Measurements from ENCODE around the gene UBR7. TPM values are rescaled to one million over a fixed set of nuclear protein-coding genes. Genes with fewer than 3 reads are reported as not detected.
"Not testable (repeated sequence)": the region's sequence is repeated elsewhere in the genome, so short reads cannot be mapped to it uniquely, and the experiment has no call there.

The UBR7 gene
- total RNA-seq, 1 experiment from 2014 or later = 19.9 TPM

DNA sequence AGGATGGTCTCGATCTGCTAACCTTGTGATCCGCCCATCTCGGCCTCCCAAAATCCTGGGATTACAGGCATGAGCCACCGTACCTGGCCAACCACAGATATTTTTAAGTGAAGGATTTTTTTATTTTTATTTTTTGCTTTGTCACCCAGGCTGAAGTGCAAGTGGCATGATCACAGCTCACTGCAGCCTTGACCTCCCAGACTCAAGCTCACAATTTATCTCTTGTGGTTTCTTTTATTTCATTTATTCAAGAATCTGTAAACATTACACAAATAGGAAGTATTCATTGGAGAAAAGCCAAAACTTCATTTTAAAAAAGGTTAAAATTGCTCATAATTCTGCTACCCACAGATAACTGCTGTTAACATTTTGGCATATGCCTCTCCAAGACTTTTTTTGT is 35.7 kb upstream of the UBR7 start:
- no peaks in the 10 kb centered on the region for H3K4me1 ChIP-seq (ENCODE audit: control insufficient read depth, insufficient read depth, low read length)
- H3K9me3 ChIP-seq (ENCODE audit: control insufficient read depth, insufficient read depth, low read depth, low read length) = no peaks in the 10 kb centered on the region
- ChIA-PET CTCF (no interaction called here), POLR2A (no interaction called here)
- intact Hi-C loops (cut with micrococcal nuclease; ENCODE audit: unreplicated experiment) (no loop called here), in situ Hi-C loops (cut with HindIII; ENCODE audit: low pct_unique_long_range_greater_than_20kb, low sequenced_read_pairs) (no loop called here)
- no peak overlapping the region for H3K4me3 ChIP-seq (ENCODE audit: low read depth in 2 of 2, low read length in 2 of 2)
- no TSS peak for BruUV-seq (replicated peaks)
- TF ChIP-seq TCF7L2 (IDR thresholded peaks at IDR 0.05; ENCODE audit: low read depth, low read length) (no peak), SIN3A (IDR thresholded peaks at IDR 0.05; ENCODE audit: borderline replicate concordance, insufficient read depth, low read depth, low read length) (no peak), POLR2AphosphoS5 (IDR thresholded peaks at IDR 0.05; ENCODE audit: low read depth, low read length) (no peak)
- TF ChIP-seq, protein P1, sequence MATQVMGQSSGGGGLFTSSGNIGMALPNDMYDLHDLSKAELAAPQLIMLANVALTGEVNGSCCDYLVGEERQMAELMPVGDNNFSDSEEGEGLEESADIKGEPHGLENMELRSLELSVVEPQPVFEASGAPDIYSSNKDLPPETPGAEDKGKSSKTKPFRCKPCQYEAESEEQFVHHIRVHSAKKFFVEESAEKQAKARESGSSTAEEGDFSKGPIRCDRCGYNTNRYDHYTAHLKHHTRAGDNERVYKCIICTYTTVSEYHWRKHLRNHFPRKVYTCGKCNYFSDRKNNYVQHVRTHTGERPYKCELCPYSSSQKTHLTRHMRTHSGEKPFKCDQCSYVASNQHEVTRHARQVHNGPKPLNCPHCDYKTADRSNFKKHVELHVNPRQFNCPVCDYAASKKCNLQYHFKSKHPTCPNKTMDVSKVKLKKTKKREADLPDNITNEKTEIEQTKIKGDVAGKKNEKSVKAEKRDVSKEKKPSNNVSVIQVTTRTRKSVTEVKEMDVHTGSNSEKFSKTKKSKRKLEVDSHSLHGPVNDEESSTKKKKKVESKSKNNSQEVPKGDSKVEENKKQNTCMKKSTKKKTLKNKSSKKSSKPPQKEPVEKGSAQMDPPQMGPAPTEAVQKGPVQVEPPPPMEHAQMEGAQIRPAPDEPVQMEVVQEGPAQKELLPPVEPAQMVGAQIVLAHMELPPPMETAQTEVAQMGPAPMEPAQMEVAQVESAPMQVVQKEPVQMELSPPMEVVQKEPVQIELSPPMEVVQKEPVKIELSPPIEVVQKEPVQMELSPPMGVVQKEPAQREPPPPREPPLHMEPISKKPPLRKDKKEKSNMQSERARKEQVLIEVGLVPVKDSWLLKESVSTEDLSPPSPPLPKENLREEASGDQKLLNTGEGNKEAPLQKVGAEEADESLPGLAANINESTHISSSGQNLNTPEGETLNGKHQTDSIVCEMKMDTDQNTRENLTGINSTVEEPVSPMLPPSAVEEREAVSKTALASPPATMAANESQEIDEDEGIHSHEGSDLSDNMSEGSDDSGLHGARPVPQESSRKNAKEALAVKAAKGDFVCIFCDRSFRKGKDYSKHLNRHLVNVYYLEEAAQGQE (IDR thresholded peaks at IDR 0.05; ENCODE audit: insufficient read depth in 1 of 2, low read depth in 2 of 2, low read length in 1 of 2) = no peak
- TF ChIP-seq, protein P2, sequence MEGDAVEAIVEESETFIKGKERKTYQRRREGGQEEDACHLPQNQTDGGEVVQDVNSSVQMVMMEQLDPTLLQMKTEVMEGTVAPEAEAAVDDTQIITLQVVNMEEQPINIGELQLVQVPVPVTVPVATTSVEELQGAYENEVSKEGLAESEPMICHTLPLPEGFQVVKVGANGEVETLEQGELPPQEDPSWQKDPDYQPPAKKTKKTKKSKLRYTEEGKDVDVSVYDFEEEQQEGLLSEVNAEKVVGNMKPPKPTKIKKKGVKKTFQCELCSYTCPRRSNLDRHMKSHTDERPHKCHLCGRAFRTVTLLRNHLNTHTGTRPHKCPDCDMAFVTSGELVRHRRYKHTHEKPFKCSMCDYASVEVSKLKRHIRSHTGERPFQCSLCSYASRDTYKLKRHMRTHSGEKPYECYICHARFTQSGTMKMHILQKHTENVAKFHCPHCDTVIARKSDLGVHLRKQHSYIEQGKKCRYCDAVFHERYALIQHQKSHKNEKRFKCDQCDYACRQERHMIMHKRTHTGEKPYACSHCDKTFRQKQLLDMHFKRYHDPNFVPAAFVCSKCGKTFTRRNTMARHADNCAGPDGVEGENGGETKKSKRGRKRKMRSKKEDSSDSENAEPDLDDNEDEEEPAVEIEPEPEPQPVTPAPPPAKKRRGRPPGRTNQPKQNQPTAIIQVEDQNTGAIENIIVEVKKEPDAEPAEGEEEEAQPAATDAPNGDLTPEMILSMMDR (IDR thresholded peaks at IDR 0.05) = no peak
- no peak overlapping the region for H3K27ac ChIP-seq (ENCODE audit: low read length)
- no peak for DNase-seq (ENCODE audit: low read depth, low spot score)
- H3K27me3 ChIP-seq (ENCODE audit: control insufficient read depth, insufficient read depth, low read length) = no peaks in the 10 kb centered on the region
- ATAC-seq = no peak
- no peaks in the 10 kb centered on the region for H3K36me3 ChIP-seq (ENCODE audit: control insufficient read depth, insufficient read depth, low read length)

GRCh38 chr14:93173943-93174395 is 33.1 kb upstream of the UBR7 start:
- DNase-seq (ENCODE audit: low read depth, low spot score) (no peak), ATAC-seq (no peak)
- no peaks in the 10 kb centered on the region for H3K27me3 ChIP-seq (ENCODE audit: control insufficient read depth, insufficient read depth, low read length)
- BruUV-seq (replicated peaks) = no TSS peak
- no peaks in the 10 kb centered on the region for H3K9me3 ChIP-seq (ENCODE audit: control insufficient read depth, insufficient read depth, low read depth, low read length)
- H3K36me3 ChIP-seq (ENCODE audit: control insufficient read depth, insufficient read depth, low read length) = no peaks in the 10 kb centered on the region
- ChIA-PET POLR2A (no interaction called here), CTCF (no interaction called here)
- no peaks in the 10 kb centered on the region for H3K4me1 ChIP-seq (ENCODE audit: control insufficient read depth, insufficient read depth, low read length)
- in situ Hi-C loops (cut with HindIII; ENCODE audit: low pct_unique_long_range_greater_than_20kb, low sequenced_read_pairs) (no loop called here), intact Hi-C loops (cut with micrococcal nuclease; ENCODE audit: unreplicated experiment) (no loop called here)
- no peak overlapping the region for H3K4me3 ChIP-seq (ENCODE audit: low read depth in 2 of 2, low read length in 2 of 2)
- TF ChIP-seq, protein P2 (IDR thresholded peaks at IDR 0.05) = no peak
- TF ChIP-seq POLR2AphosphoS5 (IDR thresholded peaks at IDR 0.05; ENCODE audit: low read depth, low read length) = no peak
- no peak for TF ChIP-seq SIN3A (IDR thresholded peaks at IDR 0.05; ENCODE audit: borderline replicate concordance, insufficient read depth, low read depth, low read length)
- no peak for TF ChIP-seq TCF7L2 (IDR thresholded peaks at IDR 0.05; ENCODE audit: low read depth, low read length)
- TF ChIP-seq, protein P1 (IDR thresholded peaks at IDR 0.05; ENCODE audit: insufficient read depth in 1 of 2, low read depth in 2 of 2, low read length in 1 of 2) = no peak
- H3K27ac ChIP-seq (ENCODE audit: low read length) = no peak overlapping the region

DNA sequence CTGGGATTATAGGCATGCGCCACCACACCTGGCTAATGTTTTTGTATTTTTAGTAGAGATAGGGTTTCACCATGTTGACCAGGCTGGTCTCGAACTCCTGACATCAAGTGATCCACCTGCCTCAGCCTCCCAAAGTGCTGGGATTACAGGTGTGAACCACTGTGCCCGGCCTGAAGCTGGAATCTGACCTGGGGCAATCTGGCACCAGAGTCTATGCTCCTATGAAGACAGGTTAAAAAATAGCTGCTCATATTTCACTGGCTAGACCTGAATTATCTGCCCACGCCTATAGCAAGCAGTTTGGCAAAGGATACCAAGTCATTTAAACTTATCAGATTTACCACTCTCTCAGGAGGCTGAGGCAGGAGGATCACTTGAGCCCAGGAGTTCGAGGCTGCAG is 32.3 kb upstream of the UBR7 start:
- intact Hi-C loops (cut with micrococcal nuclease; ENCODE audit: unreplicated experiment); BruUV-seq (replicated peaks); DNase-seq (ENCODE audit: low read depth, low spot score); ATAC-seq; H3K27ac ChIP-seq (ENCODE audit: low read length); POLR2A ChIA-PET; H3K4me3 ChIP-seq (ENCODE audit: low read depth in 2 of 2, low read length in 2 of 2); in situ Hi-C loops (cut with HindIII; ENCODE audit: low pct_unique_long_range_greater_than_20kb, low sequenced_read_pairs); H3K4me1 ChIP-seq (ENCODE audit: control insufficient read depth, insufficient read depth, low read length); H3K36me3 ChIP-seq (ENCODE audit: control insufficient read depth, insufficient read depth, low read length); H3K27me3 ChIP-seq (ENCODE audit: control insufficient read depth, insufficient read depth, low read length); H3K9me3 ChIP-seq (ENCODE audit: control insufficient read depth, insufficient read depth, low read depth, low read length); CTCF ChIA-PET: not testable (repeated sequence)
